ENCODE results near the gene ACAT2.
"Not testable (repeated sequence)": the region's sequence is repeated elsewhere in the genome, so short reads cannot be mapped to it uniquely, and the experiment has no call there.

ACAT2 gene

GRCh38 chr6:159730332-159730676 is 31.5 kb upstream of the ACAT2 start:
- no peak for DNase-seq (ENCODE audit: low spot score)

GRCh38 chr6:159732550-159732949 is 29.3 kb upstream of the ACAT2 start:
- not testable (repeated sequence) for DNase-seq (ENCODE audit: low spot score)

GRCh38 chr6:159733395-159733794 is 28.4 kb upstream of the ACAT2 start:
- DNase-seq (ENCODE audit: low spot score) = not testable (repeated sequence)

GRCh38 chr6:159736908-159737307 is 24.9 kb upstream of the ACAT2 start:
- DNase-seq (ENCODE audit: low spot score) = no peak

GRCh38 chr6:159739341-159739740 is 22.5 kb upstream of the ACAT2 start:
- DNase-seq (ENCODE audit: low spot score) = no peak

GRCh38 chr6:159742165-159742564 is 19.7 kb upstream of the ACAT2 start:
- DNase-seq (ENCODE audit: low spot score) = no peak

- DNase-seq (ENCODE audit: low spot score) = no peak
These were observed 16.8 kb upstream of the ACAT2 start for GRCh38 chr6:159745081-159745480.

GRCh38 chr6:159746759-159747158 is 15.1 kb upstream of the ACAT2 start:
- DNase-seq (ENCODE audit: low spot score) = no peak

GRCh38 chr6:159748127-159748526 is 13.7 kb upstream of the ACAT2 start:
- not testable (repeated sequence) for DNase-seq (ENCODE audit: low spot score)

- no peak for DNase-seq (ENCODE audit: low spot score)
These were observed 10.4 kb upstream of the ACAT2 start for GRCh38 chr6:159751448-159751847.

- DNase-seq (ENCODE audit: low spot score) = no peak
These were observed 8.6 kb upstream of the ACAT2 start for GRCh38 chr6:159753081-159753872.

- no peak for DNase-seq (ENCODE audit: low spot score)
These were observed 7.4 kb upstream of the ACAT2 start for GRCh38 chr6:159754401-159754800.

GRCh38 chr6:159754959-159755914 is 6.6 kb upstream of the ACAT2 start:
- DNase-seq (ENCODE audit: low spot score) = peak; percentile 13

GRCh38 chr6:159756508-159756907 is 5.3 kb upstream of the ACAT2 start:
- DNase-seq (ENCODE audit: low spot score) = no peak

GRCh38 chr6:159758031-159759001 is 3.5 kb upstream of the ACAT2 start:
- DNase-seq (ENCODE audit: low spot score) = no peak

- DNase-seq (ENCODE audit: low spot score) = no peak
These were observed 2.2 kb upstream of the ACAT2 start for GRCh38 chr6:159759645-159760044.

- no peak for DNase-seq (ENCODE audit: low spot score)
These were observed 1.2 kb upstream of the ACAT2 start for GRCh38 chr6:159760602-159761057.

- DNase-seq (ENCODE audit: low spot score) = peak; percentile 10
These were observed 544 bp upstream of the ACAT2 start for GRCh38 chr6:159761129-159761872.

- no peak for DNase-seq (ENCODE audit: low spot score)
These were observed 942 bp downstream of the ACAT2 start for GRCh38 chr6:159762681-159763293.

GRCh38 chr6:159766906-159767305 is 5.1 kb downstream of the ACAT2 start:
- no peak for DNase-seq (ENCODE audit: low spot score)

- no peak for DNase-seq (ENCODE audit: low spot score)
These were observed 7.6 kb downstream of the ACAT2 start for GRCh38 chr6:159769470-159769869.
